GM20000 (cell line): ENCODE data around the gene CEP19.

Source experiments
- DNase-seq: peaks from one replicate; pipeline ENCODE4 v3.0.0; 2012; ENCODE audit warnings: low spot score
- CTCF ChIP-seq: IDR thresholded peaks from 2 replicates; pipeline ENCODE4 v1.5.1; 2012; ENCODE audit warnings: mild to moderate bottlenecking, control low read depth; ENCODE audit errors: extremely low read depth, missing control alignments

CEP19 gene

DNA sequence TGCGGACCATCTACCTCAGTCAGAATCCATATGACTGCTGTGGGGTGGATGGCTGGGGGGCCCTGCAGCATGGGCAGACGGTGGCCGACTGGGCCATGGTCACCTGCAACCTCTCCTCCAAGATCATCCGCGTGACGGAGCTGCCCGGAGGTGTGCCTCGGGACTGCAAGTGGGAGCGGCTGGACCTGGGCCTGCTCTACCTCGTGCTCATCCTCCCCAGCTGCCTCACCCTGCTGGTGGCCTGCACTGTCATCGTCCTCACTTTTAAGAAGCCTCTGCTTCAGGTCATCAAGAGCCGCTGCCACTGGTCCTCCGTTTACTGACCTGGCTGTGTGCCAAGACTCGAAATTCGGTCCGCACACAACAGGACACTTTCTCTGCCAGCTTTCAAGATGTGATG lies 50.6 kb downstream of the CEP19 start:
- no peak for DNase-seq
- no peak for TF ChIP-seq CTCF

DNA sequence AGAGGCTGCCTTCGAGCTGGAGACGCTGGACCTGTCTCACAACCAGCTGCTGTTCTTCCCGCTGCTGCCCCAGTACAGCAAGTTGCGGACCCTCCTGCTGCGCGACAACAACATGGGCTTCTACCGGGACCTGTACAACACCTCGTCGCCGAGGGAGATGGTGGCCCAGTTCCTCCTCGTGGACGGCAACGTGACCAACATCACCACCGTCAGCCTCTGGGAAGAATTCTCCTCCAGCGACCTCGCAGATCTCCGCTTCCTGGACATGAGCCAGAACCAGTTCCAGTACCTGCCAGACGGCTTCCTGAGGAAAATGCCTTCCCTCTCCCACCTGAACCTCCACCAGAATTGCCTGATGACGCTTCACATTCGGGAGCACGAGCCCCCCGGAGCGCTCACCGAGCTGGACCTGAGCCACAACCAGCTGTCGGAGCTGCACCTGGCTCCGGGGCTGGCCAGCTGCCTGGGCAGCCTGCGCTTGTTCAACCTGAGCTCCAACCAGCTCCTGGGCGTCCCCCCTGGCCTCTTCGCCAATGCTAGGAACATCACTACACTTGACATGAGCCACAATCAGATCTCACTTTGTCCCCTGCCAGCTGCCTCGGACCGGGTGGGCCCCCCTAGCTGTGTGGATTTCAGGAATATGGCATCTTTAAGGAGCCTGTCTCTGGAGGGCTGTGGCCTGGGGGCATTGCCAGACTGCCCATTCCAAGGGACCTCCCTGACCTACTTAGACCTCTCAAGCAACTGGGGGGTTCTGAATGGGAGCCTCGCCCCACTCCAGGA lies 51.5 kb downstream of the CEP19 start:
- no peak for DNase-seq
- TF ChIP-seq CTCF: no peak

- DNase-seq: no peak
- TF ChIP-seq CTCF: no peak
These were observed 52.1 kb downstream of the CEP19 start for GRCh38 chr3:196659901-196660351.
